GM10847 (cell line): ENCODE measurements around the gene PCDH12.

Source experiments
- POLR2A ChIP-seq: IDR thresholded peaks from 2 replicates; pipeline ENCODE4 v1.6.1; 2011; ENCODE audit not compliant: insufficient read length; ENCODE audit errors: extremely low read depth

Gene PCDH12

GRCh38 chr5:141926434-141926833 lies 31.6 kb downstream of the PCDH12 start:
- no peak for TF ChIP-seq POLR2A

GRCh38 chr5:141923448-141924313 lies 34.3 kb downstream of the PCDH12 start, which contains the start of gene DELE1:
TSS of gene DELE1 (plus strand) at chr5:141923871. CDS start at chr5:141923942, 71 bp downstream.
- peak; percentile 84 for TF ChIP-seq POLR2A

- no peak for TF ChIP-seq POLR2A
Observed at GRCh38 chr5:141920771-141921170, 37.2 kb downstream of the PCDH12 start.

GRCh38 chr5:141919218-141920119 lies 38.5 kb downstream of the PCDH12 start:
- no peak for TF ChIP-seq POLR2A

DNA sequence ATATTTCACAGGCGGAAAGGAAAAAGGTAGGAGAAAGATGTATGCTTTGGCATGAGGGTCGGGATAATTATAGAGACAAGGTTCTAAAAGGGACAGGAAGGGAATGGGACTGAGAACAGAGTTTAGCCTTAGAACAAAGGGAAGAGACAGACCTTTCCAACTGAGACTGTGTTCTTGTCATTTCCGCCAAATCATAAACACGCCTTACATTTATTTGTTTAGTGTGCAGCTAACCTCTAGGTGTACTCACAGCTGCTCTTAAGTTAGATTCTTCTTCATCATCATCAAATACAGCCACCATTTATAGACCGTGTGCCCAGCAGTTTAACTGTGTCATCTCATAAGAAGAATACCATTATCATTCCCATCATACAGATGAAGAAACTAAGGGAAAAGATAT lies 40.2 kb downstream of the PCDH12 start:
- no peak for TF ChIP-seq POLR2A

DNA sequence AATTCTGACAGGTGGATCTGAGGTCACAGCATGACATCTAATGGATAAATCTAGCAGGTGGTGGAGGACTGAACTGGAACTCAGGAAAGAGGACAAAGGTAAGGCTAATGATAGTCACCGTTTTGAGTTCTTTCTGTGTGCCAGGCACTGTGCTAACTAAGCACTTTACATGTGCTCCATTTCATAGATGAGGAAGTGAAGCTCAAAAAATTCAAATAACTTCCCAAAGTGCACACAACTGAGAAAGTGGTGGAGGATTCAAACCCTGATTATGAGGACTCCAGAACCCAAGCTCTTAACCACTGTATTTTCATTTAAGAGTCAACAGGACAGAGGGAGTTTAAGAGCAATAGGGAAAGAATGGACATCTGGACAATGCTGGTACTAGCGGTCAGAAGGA lies 41.5 kb downstream of the PCDH12 start:
- TF ChIP-seq POLR2A: no peak

DNA sequence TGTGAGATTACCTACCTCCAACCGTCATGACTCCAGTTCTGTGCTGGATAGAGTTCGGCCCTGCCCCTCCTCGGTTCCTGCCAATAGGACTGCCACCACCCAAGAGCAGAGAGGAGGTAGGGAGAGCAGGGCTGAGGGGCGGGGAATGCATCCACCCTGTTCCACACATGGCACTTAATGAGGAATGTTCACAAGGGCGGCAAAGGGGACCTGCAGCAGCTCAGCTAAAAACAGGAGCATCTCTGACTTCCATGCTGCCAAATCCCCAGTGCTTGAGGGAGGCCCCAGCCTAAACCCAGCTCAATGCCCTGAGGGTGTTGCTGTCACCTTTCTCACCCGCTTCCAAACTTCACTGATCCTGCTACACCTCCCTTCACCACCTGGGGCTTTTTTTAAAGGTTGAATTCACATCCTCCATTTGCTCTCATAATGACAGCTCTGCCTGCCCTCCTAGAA lies 42.1 kb downstream of the PCDH12 start:
- TF ChIP-seq POLR2A: no peak

DNA sequence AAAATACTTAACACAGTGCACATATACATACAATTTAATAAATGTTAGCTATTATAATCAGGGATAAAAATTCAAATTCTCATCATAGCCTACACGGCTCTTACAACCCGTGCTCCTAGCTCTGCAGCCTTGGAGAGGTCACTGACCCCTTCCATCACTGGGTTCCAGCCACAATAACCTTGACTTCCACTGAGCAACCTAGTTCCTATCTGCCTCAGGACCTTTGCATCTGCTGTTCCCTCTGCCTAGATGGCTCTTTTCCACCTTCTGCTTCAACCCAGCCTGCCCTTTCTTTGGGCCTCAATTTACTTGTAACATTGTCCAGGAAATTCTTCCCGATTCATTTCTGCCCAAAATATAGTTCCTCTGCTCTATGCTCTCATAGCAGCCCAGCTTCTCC lies 43.2 kb downstream of the PCDH12 start:
- no peak for TF ChIP-seq POLR2A

DNA sequence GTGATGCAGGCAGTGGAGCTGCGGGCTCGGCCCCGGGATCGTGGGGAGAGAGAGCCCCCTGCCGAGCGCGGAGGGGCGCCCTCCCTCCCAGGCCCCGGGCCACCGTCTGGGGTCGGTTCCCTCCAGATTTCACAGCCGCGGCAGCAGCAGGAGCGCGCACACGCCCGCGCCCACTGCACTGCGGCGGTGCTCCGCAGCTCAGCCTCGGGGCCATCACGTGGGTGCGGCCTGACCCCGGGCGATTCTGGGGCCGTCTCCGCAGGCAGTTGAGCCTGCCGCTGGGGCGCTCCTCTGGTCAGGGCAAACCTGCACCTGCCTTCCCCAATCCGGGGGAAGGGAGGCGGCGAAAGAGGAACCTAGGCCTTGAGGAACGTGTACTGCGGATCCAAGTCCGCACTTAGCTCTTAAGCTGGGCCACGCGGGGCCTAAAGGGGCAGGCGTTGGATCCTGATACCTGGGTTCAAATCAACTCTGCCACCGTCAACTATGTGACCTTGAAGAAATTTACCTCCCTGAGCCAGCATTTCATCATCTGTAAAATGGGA lies 43.7 kb downstream of the PCDH12 start:
- no peak for TF ChIP-seq POLR2A

DNA sequence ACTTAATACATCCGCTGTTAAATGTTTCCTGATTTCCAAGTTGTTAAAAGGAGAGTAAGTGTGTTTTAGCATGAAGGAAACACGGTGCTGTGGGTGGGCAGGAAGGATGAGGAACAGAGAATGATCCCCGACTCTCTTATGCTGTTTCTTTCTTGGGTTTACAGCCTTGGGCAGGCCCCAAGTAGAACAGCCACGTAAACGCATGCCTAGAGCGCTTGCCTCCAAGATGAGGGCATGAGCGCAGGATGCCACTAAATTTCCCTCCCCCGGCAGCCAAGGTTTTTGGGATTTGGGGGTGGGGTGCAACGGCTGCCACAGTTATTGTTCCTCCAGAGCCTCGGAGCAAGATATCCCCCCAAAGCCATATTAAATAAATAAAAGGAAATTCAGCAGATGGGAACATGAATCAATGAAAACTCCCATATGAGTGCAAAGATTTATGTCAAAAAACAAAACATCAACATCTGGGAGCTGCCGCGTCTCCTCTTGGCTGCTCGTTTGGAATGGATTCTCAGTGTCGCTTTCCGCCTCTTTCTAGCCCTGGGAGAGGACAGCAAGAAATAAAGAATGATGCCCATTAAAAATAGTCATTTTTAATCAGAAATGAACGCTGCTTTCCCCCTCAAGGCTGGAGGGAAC lies 44.3 kb downstream of the PCDH12 start:
- TF ChIP-seq POLR2A: no peak

DNA sequence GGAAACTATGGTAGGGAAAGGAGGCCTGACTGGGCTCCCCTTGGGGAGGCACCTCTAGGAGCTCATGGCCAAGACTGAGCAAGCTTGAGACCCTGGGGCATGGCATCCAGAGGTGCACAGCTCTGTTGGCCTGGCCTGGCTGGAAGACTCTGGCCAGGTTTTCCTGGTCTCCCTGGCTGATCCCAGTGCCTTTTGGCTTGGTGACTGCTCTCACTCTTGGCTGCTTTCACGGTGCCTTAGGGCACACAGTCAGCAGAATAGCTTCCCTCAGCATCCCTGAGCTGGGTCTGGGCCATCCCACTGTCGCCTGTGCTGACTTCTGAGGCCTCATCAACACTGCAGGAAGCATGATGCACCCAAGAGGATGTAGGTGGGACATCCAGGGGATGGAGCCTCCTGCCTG lies 47.7 kb downstream of the PCDH12 start:
- TF ChIP-seq POLR2A: no peak

DNA sequence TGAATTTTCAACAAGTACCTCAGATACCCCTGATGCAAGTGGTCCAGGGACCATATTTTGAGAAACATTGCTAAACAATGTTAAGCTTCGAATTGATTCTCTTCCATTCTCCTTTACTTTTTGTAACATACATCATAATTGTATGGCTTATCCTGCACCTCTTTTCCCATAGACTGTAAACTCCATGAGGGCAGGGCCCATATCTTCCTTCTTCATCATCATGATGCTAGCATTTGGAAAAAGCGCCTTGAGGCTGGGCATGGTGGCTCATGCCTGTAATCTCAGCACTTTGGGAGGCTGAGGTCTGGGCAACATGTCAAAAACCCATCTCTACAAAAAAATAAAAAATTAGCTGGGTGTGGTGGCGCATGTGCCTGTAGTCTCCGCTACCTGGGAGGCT lies 48.8 kb downstream of the PCDH12 start:
- TF ChIP-seq POLR2A: no peak

- no peak for TF ChIP-seq POLR2A
Observed at GRCh38 chr5:141908796-141909195, 49.2 kb downstream of the PCDH12 start.

DNA sequence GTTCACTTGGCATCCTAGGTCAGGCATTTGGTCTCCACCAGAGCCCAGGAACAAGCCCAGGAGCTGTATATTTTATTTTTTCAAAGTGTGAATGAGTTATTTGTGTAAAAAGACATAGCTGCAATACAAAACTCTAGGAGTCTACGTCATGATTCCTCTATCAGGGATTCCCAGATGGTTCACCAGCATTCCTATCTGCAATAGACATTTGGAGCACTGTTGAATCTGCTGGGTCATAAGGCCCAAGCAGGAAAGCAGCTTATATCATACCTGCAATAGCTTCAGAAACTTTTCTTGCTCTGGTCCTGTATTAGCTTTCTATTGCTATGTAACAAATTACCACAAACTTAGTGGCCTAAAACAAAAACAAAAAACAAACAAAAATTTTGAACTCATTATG lies 51.0 kb downstream of the PCDH12 start:
- TF ChIP-seq POLR2A: no peak

- no peak for TF ChIP-seq POLR2A
Observed at GRCh38 chr5:141906517-141906916, 51.5 kb downstream of the PCDH12 start.
